H1 (cell line): ENCODE measurements around the gene MEIS2. TPM values are rescaled to one million over a fixed set of nuclear protein-coding genes. Genes with fewer than 3 reads are reported as not detected.

ENCODE experiments used
- BRCA1 ChIP-seq: IDR thresholded peaks from 2 replicates; pipeline ENCODE4 v1.6.1; 2012; ENCODE audit warnings: low read depth, low read length, improper control_type of control experiment
- EGR1 ChIP-seq: IDR thresholded peaks from 2 replicates; pipeline ENCODE4 v1.6.1; 2011; ENCODE audit warnings: low read depth, low read length, borderline replicate concordance
- GABPA ChIP-seq: IDR thresholded peaks from 2 replicates; pipeline ENCODE4 v1.6.1; 2011; ENCODE audit warnings: mild to moderate bottlenecking, low read length, moderate library complexity, borderline replicate concordance; ENCODE audit not compliant: insufficient read depth
- HDAC2 ChIP-seq, 2 experiments: fragments of 300-600 bp in 1 of 2; sonication (generic) in 1 of 2; IDR thresholded peaks; 2 replicates each; pipeline ENCODE4 v1.6.1; 2011 to 2012; ENCODE audit warnings: low read depth in 2 of 2, low read length in 2 of 2, mild to moderate bottlenecking in 2 of 2, moderate library complexity in 2 of 2, borderline replicate concordance in 1 of 2, inconsistent platforms in 1 of 2
- JUN ChIP-seq: IDR thresholded peaks from 2 replicates; pipeline ENCODE4 v1.6.1; 2011; ENCODE audit warnings: low read depth, mild to moderate bottlenecking, improper control_type of control experiment, low read length
- polyA plus RNA-seq, 7 experiments: library from polyadenylated mRNA; depleted of rRNA in 3 of 7; stranded (reverse) in 5 of 7; unstranded in 2 of 7; fragments of >200 nt in 5 of 7; fragments of 200-250 nt in 2 of 7; gene quantifications; 1 replicate in 5 of 7; 2 replicates in 1 of 7; 4 replicates in 1 of 7; pipeline versions ENCODE4 v1.2.1 to v1.2.3, GENCODE V29; 2011 to 2013; ENCODE audit warnings: missing spikeins in 2 of 7, mixed read lengths in 2 of 7
- total RNA-seq: library from RNA; stranded (reverse); fragmentation: NEBNext Ultra II Directional; extraction: Animal tissue kit (Norgen Biotek cat#: 25700); gene quantifications from 2 replicates; pipeline ENCODE4 v1.2.1, GENCODE V29; 2021

MEIS2 gene
- total and polyA plus RNA-seq, 2 of the 8 experiments (the other 6 are each of a cell fraction or from before 2014, with no cell fraction given): 0.22 to 1.2 TPM

DNA sequence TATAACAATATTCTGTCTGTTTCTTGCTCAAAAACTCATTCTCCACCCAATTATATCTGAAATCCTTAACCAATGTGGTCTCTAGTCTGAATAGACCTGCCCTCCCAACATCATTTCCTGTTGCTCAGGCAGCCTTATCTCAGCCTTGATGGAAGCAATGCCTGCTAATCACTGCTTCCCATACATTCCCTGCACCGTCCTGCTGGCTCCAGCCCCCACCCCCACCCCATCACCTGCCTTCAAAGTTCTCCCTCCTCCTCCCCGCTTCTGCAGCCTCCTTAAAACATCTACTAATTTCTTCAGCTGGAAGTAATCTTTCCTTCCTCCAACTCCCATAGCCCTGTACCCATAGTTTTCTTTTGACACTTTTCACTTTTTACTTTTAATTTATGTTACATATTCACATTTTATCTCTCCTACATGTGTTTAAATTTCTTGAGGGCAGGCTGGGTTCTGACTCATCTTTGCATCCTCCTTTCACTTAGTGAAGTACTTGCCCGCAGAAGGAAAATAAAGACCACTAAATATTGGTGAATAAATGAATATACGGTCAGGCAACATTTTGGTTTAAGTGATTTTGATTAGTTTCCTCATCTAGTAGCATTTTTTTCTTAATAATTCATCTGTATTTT lies 98.2 kb downstream of the MEIS2 start (continued):
- TF ChIP-seq GABPA (no peak), BRCA1 (no peak), EGR1 (no peak), JUN (no peak), HDAC2 (IDR thresholded peaks at IDR 0.05; ENCODE audit: borderline replicate concordance in 1 of 2, low read depth in 2 of 2, low read length in 2 of 2) (no peak)
